HepG2 (cell line): ENCODE data around the gene SAMD10. TPM values are rescaled to one million over a fixed set of nuclear protein-coding genes. Genes with fewer than 3 reads are reported as not detected.
A peak's percentile ranks its signal among the peaks of the same experiment; 100 is the strongest.

Experiments
- ATAC-seq: fragments of 200-7000 bp; cut with Tn5 transposase; 3 replicates; pipeline ENCODE4 v1.9.1; 2020; ENCODE audit warnings: mild to moderate bottlenecking, moderate library complexity
- BruUV-seq: library from RNA; stranded (reverse); fragments of 400-500 nt; replicated peaks from 2 replicates; lab custom pipeline; 2021; lab: Mats Ljungman, UMichigan
- CTCF ChIA-PET: fragments of 300-600 bp; formaldehyde crosslinking; extraction: SDS; loops from one replicate; lab custom pipeline; 2021; ENCODE audit warnings: low total read pairs, inconsistent platforms, low intra/inter-chr PET ratio; lab: Yijun Ruan, JAX
- POLR2A ChIA-PET: fragments of 350-600 bp; sonication (Branson Sonifier 250); formaldehyde crosslinking; loops from one replicate; lab custom pipeline; 2020; ENCODE audit warnings: antibody characterized with exemption, inconsistent platforms; lab: Yijun Ruan, JAX
- DNase-seq: peaks from one replicate; pipeline ENCODE4 v3.0.0-alpha.2; 2015; ENCODE audit warnings: low spot score
- FAIRE-seq: peaks from 3 replicates; lab custom pipeline; 2011; peaks lifted over from hg19 to GRCh38; lab: Jason Lieb, UNC
- H2AFZ ChIP-seq: one replicate; pipeline ENCODE4 v1.6.1; 2011; ENCODE audit warnings: low read length, inconsistent platforms
- H3K27ac ChIP-seq: fragments of 300-600 bp; 3 replicates; pipeline ENCODE4 v1.8.0; 2011; ENCODE audit warnings: mixed run types, mild to moderate bottlenecking, mixed read lengths, low read length, inconsistent platforms; ENCODE audit not compliant: insufficient read depth; ENCODE audit errors: extremely low read length
- H3K27me3 ChIP-seq, 2 experiments: fragments of 200-600 bp in 1 of 2; 2 replicates in 1 of 2; 3 replicates in 1 of 2; pipeline versions ENCODE4 v1.6.0 to v1.8.0; 2011; ENCODE audit warnings: low read length in 2 of 2, mild to moderate bottlenecking in 2 of 2, moderate library complexity in 2 of 2, inconsistent platforms in 1 of 2; ENCODE audit not compliant: insufficient read depth in 2 of 2, control insufficient read depth in 1 of 2
- H3K36me3 ChIP-seq, 2 experiments: fragments of 200-600 bp in 1 of 2; replicated peaks in 1 of 2; 2 replicates in 1 of 2; 3 replicates in 1 of 2; pipeline versions ENCODE4 v1.5.1 to v1.8.0; 2011; ENCODE audit warnings: low read length in 2 of 2, inconsistent platforms in 1 of 2; ENCODE audit not compliant: insufficient read depth in 2 of 2, control insufficient read depth in 1 of 2
- H3K4me1 ChIP-seq: 2 replicates; pipeline ENCODE4 v1.5.1; 2012; ENCODE audit warnings: low read length, inconsistent platforms; ENCODE audit not compliant: insufficient read depth
- H3K4me2 ChIP-seq: 2 replicates; pipeline ENCODE4 v1.6.0; 2011; ENCODE audit warnings: low read depth, low read length, inconsistent platforms
- H3K4me3 ChIP-seq, 3 experiments: fragments of 200-600 bp in 1 of 3; sonication (generic), shearing (Covaris generic) in 1 of 3; replicated peaks in 1 of 3; 2 replicates each; pipeline ENCODE4 v1.5.1; 2011 to 2016; ENCODE audit warnings: low read length in 3 of 3, inconsistent platforms in 2 of 3, low read depth in 2 of 3, mild to moderate bottlenecking in 2 of 3, control low read depth in 1 of 3, mixed read lengths in 1 of 3; ENCODE audit not compliant: insufficient read depth in 1 of 3
- H3K79me2 ChIP-seq: one replicate; pipeline ENCODE4 v1.6.1; 2011; ENCODE audit warnings: low read length, inconsistent platforms; ENCODE audit not compliant: insufficient read depth
- H3K9ac ChIP-seq: 2 replicates; pipeline ENCODE4 v1.6.0; 2011; ENCODE audit warnings: mild to moderate bottlenecking, low read depth, low read length, inconsistent platforms; ENCODE audit not compliant: insufficient read depth
- H3K9me3 ChIP-seq: 2 replicates; pipeline ENCODE4 v1.5.1; 2012; ENCODE audit warnings: mild to moderate bottlenecking, low read length
- H4K20me1 ChIP-seq: 2 replicates; pipeline ENCODE4 v1.6.0; 2011; ENCODE audit warnings: inconsistent platforms, mild to moderate bottlenecking, low read length, moderate library complexity; ENCODE audit not compliant: insufficient read depth
- BORCS8-MEF2B ChIP-seq: sonication (generic); formaldehyde crosslinking; IDR thresholded peaks from 2 replicates; pipeline ENCODE4 v1.8.0; 2022; ENCODE audit warnings: mild to moderate bottlenecking, missing genetic modification reagents
- HES4 ChIP-seq: sonication (generic); formaldehyde crosslinking; IDR thresholded peaks from 2 replicates; pipeline ENCODE4 v1.9.0; 2021; ENCODE audit warnings: mild to moderate bottlenecking, missing genetic modification reagents, borderline replicate concordance
- HNF1A ChIP-seq, 2 experiments: sonication (generic) in 1 of 2; formaldehyde crosslinking in 1 of 2; IDR thresholded peaks; 2 replicates each; pipeline versions ENCODE4 v1.4.0 to v1.6.1; 2016 to 2020; ENCODE audit warnings: borderline replicate concordance in 1 of 2, low read depth in 1 of 2, mild to moderate bottlenecking in 1 of 2, missing genetic modification reagents in 1 of 2
- UBTF ChIP-seq: sonication (generic); formaldehyde crosslinking; IDR thresholded peaks from 2 replicates; pipeline ENCODE4 v1.4.0; 2020; ENCODE audit warnings: mild to moderate bottlenecking, missing genetic modification reagents
- ZBED4 ChIP-seq: sonication (generic); formaldehyde crosslinking; IDR thresholded peaks from 2 replicates; pipeline ENCODE4 v1.4.0; 2020; ENCODE audit warnings: missing genetic modification reagents, borderline replicate concordance
- ZKSCAN8 ChIP-seq: IDR thresholded peaks from 2 replicates; pipeline ENCODE4 v1.6.1; 2016; ENCODE audit warnings: borderline replicate concordance, missing genetic modification reagents, missing compliant biosample characterization
- WGBS: methylation state at CpG from one replicate; pipeline ENCODE4 v1.1.6; 2017; ENCODE audit warnings: low lambda C conversion rate; 5-methylcytosine and 5-hydroxymethylcytosine counted together
- in situ Hi-C: cut with HindIII; loops from 2 replicates; pipeline ENCODE4 v1.10.0; 2017; ENCODE audit warnings: low pct_unique_long_range_greater_than_20kb; ENCODE audit not compliant: extremely low pct_ligation_motif_present
- intact Hi-C: fragments of 100-400 bp; cut with micrococcal nuclease; formaldehyde crosslinking; loops from one replicate; pipeline ENCODE4 v1.10.0; 2022; ENCODE audit not compliant: unreplicated experiment
- polyA plus RNA-seq, 8 experiments: library from polyadenylated mRNA; depleted of rRNA in 3 of 8; stranded (reverse) in 7 of 8; unstranded in 1 of 8; fragments of >200 nt; fragmentation: Illumina TruSeq in 4 of 8; extraction: Trizol in 4 of 8; gene quantifications; 2 replicates each; pipeline versions ENCODE4 v1.2.1 to v1.2.3, GENCODE V29; 2011 to 2016; ENCODE audit warnings: low read depth in 4 of 8, missing spikeins in 1 of 8, mixed read lengths in 1 of 8; ENCODE audit not compliant: insufficient read depth in 1 of 8
- total RNA-seq, 5 experiments: library from RNA; depleted of rRNA; stranded (reverse); fragments of >200 nt; fragmentation: Illumina TruSeq; extraction: Trizol; gene quantifications; 2 replicates each; pipeline ENCODE4 v1.2.3, GENCODE V29; 2016; ENCODE audit warnings: low read depth in 1 of 5

SAMD10 gene
- total and polyA plus RNA-seq, 2 of the 13 experiments (the other 11 are each of a cell fraction or from before 2014, with no cell fraction given): 6.1 to 11.0 TPM

GRCh38 chr20:63969838-63970713 lies 9.4 kb downstream of the SAMD10 start, which contains the start of gene ZNF512B (continued):
- TF ChIP-seq UBTF (CRISPR knock-in tag): peak; percentile 62; the same call in 1 of the 2 replicates

GRCh38 chr20:63968928-63969760 lies 10.3 kb downstream of the SAMD10 start:
- peak overlapping the region; percentile 77 for H3K4me2 ChIP-seq
- TSS peak; percentile 78 for BruUV-seq
- DNase-seq (peak; percentile 81), ATAC-seq (peak; percentile 9), FAIRE-seq (peak; percentile 88)
- peak overlapping the region; percentile 73 to 90 (median 89) for H3K4me3 ChIP-seq
- H3K36me3 ChIP-seq: peaks cover 18 to 25% of the 10 kb centered on the region in 2 experiments
- ChIA-PET POLR2A (interaction anchor here (0.5 to 3.6 kb wide), 12 partner anchors 9 to 328 kb away, joined by 3 to 78 read pairs (median 6); partner anchors contain the start of genes PRPF6, SAMD10, SLC2A4RG and TPD52L2), CTCF (no interaction called here)
- intact Hi-C loops (loop anchor here (10.0 kb wide), 1 partner anchor 1604 kb away; the partner anchor contains the start of gene LAMA5), in situ Hi-C loops (no loop called here)
- no peaks in the 10 kb centered on the region for H3K27me3 ChIP-seq
- no peaks in the 10 kb centered on the region for H3K9me3 ChIP-seq
- peaks cover 13% of the 10 kb centered on the region for H3K79me2 ChIP-seq
- H3K27ac ChIP-seq: peak overlapping the region; percentile 84
- WGBS: 2% methylated on average over 28 of the region's 70 CpGs
- peak overlapping the region; percentile 91 for H3K9ac ChIP-seq
- H3K4me1 ChIP-seq: peaks cover 48% of the 10 kb centered on the region
- H4K20me1 ChIP-seq: no peaks in the 10 kb centered on the region
- no peak overlapping the region for H2AFZ ChIP-seq
- peak; percentile 45; the same call in 1 of the 2 replicates for TF ChIP-seq HNF1A (IDR thresholded peaks at IDR 0.05; ENCODE audit: low read depth)
- peak; percentile 69 for TF ChIP-seq HNF1A (CRISPR knock-in tag; IDR thresholded peaks at IDR 0.05; ENCODE audit: borderline replicate concordance)
- no peak for TF ChIP-seq ZKSCAN8 (CRISPR knock-in tag)
- TF ChIP-seq ZBED4 (CRISPR knock-in tag): no peak
- TF ChIP-seq BORCS8-MEF2B (CRISPR knock-in tag): peak; percentile 82
- peak; percentile 82; the same call in 1 of the 2 replicates for TF ChIP-seq HES4
